22Rv1 (cell line): ENCODE measurements around the gene LYAR.

ENCODE experiments used
- ZFX ChIP-seq: fragments of 450-650 bp; IDR thresholded peaks from 2 replicates; pipeline ENCODE4 v1.6.1; 2017; ENCODE audit warnings: antibody characterized with exemption, borderline replicate concordance
- TF ChIP-seq, protein P1 (sequence below): fragments of 450-650 bp; IDR thresholded peaks from 2 replicates; pipeline ENCODE4 v1.5.1; 2017; ENCODE audit warnings: mild to moderate bottlenecking

DNA sequence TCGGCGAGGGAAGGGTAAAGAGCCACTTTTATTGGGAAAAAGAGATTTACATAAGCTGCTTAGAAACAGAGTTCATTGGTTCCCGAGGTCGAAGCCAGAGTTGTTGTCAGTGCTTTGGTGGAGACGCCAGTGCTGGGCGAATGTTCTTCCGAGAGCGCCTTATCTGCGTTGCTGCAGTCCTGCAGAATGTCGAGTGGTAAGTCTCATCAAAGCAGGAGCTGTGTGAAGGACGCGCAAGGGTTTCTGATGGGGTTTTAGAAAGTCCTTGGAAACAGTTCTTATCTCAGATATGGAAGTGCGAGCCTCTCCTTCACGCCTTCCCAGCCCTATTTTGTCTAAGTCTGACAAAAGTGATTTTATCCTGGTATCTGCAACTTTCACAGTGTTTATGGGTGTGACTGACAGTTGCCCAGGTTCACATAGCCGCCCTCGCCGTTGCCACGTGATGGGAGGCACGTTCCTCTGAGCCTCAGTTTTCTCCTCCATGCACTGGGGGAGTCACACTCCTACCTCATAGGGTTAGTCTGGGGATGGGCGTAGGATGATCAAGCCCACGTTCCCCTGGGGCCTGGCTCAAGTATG lies 49.6 kb upstream of the LYAR start:
- TF ChIP-seq, protein P1, sequence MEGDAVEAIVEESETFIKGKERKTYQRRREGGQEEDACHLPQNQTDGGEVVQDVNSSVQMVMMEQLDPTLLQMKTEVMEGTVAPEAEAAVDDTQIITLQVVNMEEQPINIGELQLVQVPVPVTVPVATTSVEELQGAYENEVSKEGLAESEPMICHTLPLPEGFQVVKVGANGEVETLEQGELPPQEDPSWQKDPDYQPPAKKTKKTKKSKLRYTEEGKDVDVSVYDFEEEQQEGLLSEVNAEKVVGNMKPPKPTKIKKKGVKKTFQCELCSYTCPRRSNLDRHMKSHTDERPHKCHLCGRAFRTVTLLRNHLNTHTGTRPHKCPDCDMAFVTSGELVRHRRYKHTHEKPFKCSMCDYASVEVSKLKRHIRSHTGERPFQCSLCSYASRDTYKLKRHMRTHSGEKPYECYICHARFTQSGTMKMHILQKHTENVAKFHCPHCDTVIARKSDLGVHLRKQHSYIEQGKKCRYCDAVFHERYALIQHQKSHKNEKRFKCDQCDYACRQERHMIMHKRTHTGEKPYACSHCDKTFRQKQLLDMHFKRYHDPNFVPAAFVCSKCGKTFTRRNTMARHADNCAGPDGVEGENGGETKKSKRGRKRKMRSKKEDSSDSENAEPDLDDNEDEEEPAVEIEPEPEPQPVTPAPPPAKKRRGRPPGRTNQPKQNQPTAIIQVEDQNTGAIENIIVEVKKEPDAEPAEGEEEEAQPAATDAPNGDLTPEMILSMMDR: no peak
- TF ChIP-seq ZFX: no peak
